Measurements from ENCODE around the gene FAM204A.

The FAM204A gene

DNA sequence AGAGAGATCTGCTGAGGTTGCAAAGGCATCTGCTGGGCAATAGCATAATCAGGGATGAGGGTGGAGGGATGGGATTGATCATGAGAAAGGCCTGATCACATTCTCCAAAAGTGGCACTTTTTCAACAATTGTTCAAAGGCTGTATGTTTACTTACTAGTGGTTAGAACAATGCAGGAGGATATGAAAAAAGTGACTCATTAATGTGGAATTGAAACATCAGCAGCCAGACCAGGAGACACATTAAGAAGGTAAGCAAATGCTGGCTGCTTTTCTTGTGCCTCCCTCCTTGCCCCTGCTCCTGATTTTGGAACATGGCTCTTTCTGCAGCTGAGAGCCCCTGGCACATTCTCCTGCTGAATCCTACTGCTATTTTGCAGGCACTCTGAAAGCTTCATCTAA lies 63.5 kb downstream of the FAM204A start:
- H3K4me3 ChIP-seq (ENCODE audit: low read depth, low read length): no peak overlapping the region
- TF ChIP-seq, protein P1, sequence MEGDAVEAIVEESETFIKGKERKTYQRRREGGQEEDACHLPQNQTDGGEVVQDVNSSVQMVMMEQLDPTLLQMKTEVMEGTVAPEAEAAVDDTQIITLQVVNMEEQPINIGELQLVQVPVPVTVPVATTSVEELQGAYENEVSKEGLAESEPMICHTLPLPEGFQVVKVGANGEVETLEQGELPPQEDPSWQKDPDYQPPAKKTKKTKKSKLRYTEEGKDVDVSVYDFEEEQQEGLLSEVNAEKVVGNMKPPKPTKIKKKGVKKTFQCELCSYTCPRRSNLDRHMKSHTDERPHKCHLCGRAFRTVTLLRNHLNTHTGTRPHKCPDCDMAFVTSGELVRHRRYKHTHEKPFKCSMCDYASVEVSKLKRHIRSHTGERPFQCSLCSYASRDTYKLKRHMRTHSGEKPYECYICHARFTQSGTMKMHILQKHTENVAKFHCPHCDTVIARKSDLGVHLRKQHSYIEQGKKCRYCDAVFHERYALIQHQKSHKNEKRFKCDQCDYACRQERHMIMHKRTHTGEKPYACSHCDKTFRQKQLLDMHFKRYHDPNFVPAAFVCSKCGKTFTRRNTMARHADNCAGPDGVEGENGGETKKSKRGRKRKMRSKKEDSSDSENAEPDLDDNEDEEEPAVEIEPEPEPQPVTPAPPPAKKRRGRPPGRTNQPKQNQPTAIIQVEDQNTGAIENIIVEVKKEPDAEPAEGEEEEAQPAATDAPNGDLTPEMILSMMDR (IDR thresholded peaks at IDR 0.05; ENCODE audit: low read depth, low read length, missing control alignments): no peak
- in situ Hi-C loops (cut with HindIII; ENCODE audit: low sequenced_read_pairs): no loop called here
- DNase-seq (ENCODE audit: low read depth): no peak

DNA sequence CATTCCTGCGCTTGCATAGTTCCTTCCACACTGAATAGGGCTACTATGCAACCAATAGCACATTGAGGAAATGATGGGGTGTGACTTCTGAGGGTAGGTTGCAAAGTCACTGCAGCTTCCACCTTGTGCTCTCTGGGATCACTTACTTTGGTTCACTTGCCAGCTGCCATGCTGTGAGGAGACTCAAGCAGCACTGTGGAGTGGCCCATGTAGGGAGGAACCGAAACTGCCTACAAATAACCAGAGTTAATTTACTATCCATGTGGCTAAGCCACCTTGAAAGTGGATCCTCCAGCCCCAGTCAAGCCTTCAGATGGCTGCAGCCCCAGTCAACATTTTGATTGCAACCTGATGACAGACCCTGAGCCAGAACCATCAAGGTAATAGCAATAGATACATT lies 64.3 kb downstream of the FAM204A start:
- in situ Hi-C loops (cut with HindIII; ENCODE audit: low sequenced_read_pairs): no loop called here
- DNase-seq (ENCODE audit: low read depth): no peak
- no peak overlapping the region for H3K4me3 ChIP-seq (ENCODE audit: low read depth, low read length)
- TF ChIP-seq, protein P1 (IDR thresholded peaks at IDR 0.05; ENCODE audit: low read depth, low read length, missing control alignments): no peak

DNA sequence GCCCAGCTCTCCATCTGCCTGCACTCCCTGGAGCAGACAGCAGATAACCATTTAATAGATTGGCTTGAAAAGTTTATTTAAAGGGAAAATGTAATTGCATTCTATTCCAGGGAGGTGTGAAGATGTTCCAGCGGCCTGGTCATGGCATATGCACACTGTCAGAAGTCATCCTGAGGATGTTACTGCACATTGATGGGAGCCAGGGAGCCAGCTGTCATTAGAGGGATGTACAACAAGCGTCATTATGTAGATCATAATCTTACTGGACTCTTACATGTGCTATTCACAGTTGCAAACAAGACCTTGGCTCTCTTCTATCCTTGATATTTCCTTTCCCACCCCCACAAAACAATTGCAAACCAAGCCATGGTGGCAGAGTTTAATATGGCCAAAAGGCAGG lies 65.4 kb downstream of the FAM204A start:
- H3K4me3 ChIP-seq (ENCODE audit: low read depth, low read length): no peak overlapping the region
- no peak for DNase-seq (ENCODE audit: low read depth)
- in situ Hi-C loops (cut with HindIII; ENCODE audit: low sequenced_read_pairs): no loop called here
- TF ChIP-seq, protein P1 (IDR thresholded peaks at IDR 0.05; ENCODE audit: low read depth, low read length, missing control alignments): no peak

DNA sequence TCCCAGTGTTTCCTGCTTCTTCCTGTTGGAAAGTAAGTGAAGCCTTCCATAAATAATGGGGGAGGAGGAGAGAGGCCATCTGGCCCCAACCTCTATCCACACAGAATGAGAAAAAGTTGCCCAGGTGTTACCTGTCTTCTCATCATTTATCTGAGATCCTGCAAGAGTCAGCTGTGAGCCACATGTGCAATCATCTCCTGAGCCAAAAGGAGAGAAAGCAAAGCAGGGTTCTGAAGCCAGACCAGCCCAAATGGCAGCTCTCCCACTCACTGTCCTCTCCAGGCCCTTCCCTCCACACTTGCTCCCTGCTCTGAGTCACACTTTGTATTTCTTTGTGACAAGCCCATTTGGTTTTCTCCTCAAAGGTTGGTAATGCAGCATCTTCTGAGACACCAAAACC lies 65.9 kb downstream of the FAM204A start:
- H3K4me3 ChIP-seq (ENCODE audit: low read depth, low read length): no peak overlapping the region
- TF ChIP-seq, protein P1 (IDR thresholded peaks at IDR 0.05; ENCODE audit: low read depth, low read length, missing control alignments): no peak
- no peak for DNase-seq (ENCODE audit: low read depth)
- in situ Hi-C loops (cut with HindIII; ENCODE audit: low sequenced_read_pairs): no loop called here

DNA sequence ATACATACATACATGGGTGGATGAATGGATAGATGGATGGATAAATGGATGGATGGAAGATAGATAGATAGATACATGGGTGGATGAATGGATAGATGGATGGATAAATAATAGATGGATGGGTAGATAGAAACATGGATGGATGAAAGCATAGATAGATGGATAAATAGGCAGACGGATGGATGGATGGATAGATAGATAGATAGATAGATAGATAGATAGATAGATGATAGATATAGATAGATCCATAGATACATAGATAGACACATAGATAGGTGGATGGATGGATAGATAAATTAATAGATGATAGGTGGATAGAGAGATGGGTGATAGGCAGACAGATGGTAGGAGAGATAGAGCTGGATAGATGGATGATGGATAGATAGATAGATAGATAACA lies 68.5 kb downstream of the FAM204A start:
- in situ Hi-C loops (cut with HindIII; ENCODE audit: low sequenced_read_pairs): no loop called here
- TF ChIP-seq, protein P1 (IDR thresholded peaks at IDR 0.05; ENCODE audit: low read depth, low read length, missing control alignments): no peak
- no peak overlapping the region for H3K4me3 ChIP-seq (ENCODE audit: low read depth, low read length)

DNA sequence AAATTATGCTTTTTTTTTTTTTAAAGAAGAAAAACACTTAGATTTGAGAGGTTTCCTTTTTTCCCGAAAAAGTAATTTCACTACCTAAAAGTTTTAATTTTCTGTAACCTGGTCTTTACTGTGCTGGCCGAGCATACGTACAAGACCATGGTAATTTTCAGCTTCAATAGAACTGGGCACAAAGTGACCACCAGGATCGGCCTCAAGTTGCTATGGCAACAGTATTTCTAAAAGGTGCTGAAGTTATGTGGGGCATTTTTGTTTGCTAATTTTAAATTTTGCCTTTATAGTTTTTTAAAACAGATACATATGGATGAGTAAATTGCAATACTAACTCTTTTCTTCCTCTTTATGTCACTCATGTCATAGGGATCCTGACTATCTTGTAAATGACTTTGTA lies 69.4 kb downstream of the FAM204A start:
- no peak overlapping the region for H3K4me3 ChIP-seq (ENCODE audit: low read depth, low read length)
- TF ChIP-seq, protein P1 (IDR thresholded peaks at IDR 0.05; ENCODE audit: low read depth, low read length, missing control alignments): no peak
- in situ Hi-C loops (cut with HindIII; ENCODE audit: low sequenced_read_pairs): no loop called here
- DNase-seq (ENCODE audit: low read depth): no peak

More for the DNA sequence above, 68.5 kb downstream of the FAM204A start:
- no peak for DNase-seq (ENCODE audit: low read depth)

Data from astrocyte of the cerebellum (primary cell).